Gastroesophageal sphincter (tissue), 3 donors: ENCODE measurements around the gene CTPS2.

Source experiments
- CTCF ChIP-seq, 4 experiments: fragments of 200-600 bp in 2 of 4; fragments of 450-650 bp in 2 of 4; sonication (generic) in 1 of 4; IDR thresholded peaks; one replicate each; pipeline ENCODE4 v1.5.1; 2017 to 2019; ENCODE audit warnings: antibody characterized with exemption in 4 of 4, mild to moderate bottlenecking in 2 of 4, moderate library complexity in 2 of 4
- POLR2A ChIP-seq, 2 donors: fragments of 450-650 bp; IDR thresholded peaks; one replicate each; pipeline ENCODE4 v1.6.1; 2017; ENCODE audit warnings: antibody characterized with exemption in 2 of 2, mild to moderate bottlenecking in 2 of 2, moderate library complexity in 1 of 2
- POLR2AphosphoS5 ChIP-seq: sonication (generic); formaldehyde crosslinking; IDR thresholded peaks from one replicate; pipeline ENCODE4 v1.6.1; 2017; ENCODE audit warnings: antibody characterized with exemption

- TF ChIP-seq CTCF (IDR thresholded peaks at IDR 0.05) (no peak), POLR2A (IDR thresholded peaks at IDR 0.05) (no peak), POLR2AphosphoS5 (no peak)
Observed at GRCh38 chrX:16606142-16606720, 106.2 kb downstream of the CTPS2 start.
